LNCAP (cell line): ENCODE data around the gene DCAF6.

Source experiments
- TF ChIP-seq, protein P1 (sequence below): fragments of 450-650 bp; IDR thresholded peaks from 2 replicates; pipeline ENCODE4 v1.5.1; 2017; ENCODE audit warnings: mild to moderate bottlenecking

Gene DCAF6

DNA sequence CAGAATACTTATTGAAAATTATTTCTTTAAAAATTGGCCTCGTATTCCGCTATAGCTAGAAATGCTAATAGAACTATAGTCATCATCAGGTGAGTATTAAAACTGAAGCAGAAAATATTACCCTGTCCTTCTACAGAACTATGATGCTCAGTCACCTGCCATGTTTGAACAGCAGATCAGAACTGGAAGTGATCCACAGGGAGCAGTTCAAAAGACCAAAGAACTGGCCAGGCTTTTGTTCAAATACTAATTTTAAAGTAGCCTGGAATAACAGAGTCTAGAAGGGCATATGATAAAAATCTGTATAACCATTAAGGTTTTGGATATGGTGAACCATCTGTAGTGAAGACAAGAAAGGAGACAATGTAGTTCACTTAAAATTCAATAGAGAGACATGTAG lies 105.9 kb downstream of the DCAF6 start:
- TF ChIP-seq, protein P1, sequence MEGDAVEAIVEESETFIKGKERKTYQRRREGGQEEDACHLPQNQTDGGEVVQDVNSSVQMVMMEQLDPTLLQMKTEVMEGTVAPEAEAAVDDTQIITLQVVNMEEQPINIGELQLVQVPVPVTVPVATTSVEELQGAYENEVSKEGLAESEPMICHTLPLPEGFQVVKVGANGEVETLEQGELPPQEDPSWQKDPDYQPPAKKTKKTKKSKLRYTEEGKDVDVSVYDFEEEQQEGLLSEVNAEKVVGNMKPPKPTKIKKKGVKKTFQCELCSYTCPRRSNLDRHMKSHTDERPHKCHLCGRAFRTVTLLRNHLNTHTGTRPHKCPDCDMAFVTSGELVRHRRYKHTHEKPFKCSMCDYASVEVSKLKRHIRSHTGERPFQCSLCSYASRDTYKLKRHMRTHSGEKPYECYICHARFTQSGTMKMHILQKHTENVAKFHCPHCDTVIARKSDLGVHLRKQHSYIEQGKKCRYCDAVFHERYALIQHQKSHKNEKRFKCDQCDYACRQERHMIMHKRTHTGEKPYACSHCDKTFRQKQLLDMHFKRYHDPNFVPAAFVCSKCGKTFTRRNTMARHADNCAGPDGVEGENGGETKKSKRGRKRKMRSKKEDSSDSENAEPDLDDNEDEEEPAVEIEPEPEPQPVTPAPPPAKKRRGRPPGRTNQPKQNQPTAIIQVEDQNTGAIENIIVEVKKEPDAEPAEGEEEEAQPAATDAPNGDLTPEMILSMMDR: no peak

DNA sequence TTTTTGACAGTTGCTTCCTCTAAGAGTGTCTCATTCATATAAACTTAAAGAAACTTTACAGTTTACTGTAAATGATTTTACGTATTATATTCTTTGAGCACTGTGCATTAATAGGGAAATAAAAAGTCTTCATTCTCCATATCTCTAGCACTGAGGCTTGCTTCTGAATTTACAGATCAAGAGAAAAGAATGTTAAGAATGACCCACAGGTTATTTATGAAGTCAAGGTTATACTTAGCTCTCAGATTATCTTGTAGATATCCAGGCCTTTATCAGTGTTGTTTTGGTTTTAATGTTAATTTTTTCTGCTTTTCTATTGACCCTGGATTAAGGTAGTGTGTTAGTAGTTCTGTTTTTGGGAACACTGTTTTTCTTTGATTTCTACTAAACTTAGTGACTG lies 108.8 kb downstream of the DCAF6 start:
- TF ChIP-seq, protein P1: no peak

DNA sequence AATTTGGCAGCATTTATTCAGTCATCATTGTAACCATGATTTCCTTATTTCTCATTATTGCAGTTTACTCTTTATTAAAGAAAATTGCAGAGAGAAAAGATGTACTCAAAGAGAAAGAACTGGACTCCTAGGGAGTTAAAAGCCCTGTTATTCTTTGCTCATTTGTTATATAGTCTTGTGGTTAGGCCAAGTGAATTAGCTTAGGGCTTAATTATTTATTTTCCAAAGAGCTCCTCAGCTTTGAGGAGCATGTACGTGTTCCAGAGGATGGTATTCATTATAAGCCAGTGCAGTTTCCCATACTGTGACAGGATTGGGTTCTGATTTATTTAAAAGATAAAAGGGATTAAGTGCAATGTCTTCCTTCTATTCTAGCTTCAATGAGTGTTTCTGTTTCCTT lies 113.8 kb downstream of the DCAF6 start:
- TF ChIP-seq, protein P1: no peak

DNA sequence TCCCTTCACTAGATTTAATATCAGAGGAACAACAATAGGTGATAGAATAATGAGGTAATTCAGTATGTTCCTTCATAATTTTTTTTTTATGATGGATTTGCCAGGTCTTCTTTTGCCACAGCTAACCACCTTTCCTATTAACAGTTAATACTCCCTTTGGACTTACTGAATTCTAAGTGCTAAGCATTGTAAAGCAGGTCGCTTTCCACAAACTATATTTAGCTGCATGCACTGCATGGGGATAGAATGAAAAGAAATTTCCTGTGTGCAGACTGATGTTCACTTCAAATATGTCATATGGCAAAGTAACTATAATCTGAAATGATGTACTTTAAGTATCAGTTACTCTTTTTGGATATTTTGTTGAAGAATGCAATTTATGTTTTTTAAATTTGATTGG lies 114.4 kb downstream of the DCAF6 start:
- TF ChIP-seq, protein P1: no peak

DNA sequence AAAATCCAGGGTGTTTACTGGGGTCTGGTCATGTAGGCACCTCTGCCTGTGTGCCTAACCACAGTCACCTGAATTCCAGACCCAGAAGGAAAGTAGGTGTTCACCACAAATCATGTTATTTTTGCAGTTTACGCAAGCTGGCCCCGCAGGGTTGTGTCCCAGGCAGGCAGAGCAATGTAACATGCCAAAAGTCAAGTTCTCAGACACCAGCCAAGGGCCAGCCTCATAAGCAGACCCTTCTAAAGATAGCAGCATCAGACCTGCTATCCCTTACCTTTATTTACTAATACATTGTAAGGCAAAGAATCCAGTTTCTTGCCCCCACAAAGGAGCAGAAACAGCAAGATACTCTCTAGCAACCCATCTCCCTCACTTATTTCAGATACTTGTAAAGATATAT lies 117.2 kb downstream of the DCAF6 start:
- TF ChIP-seq, protein P1: no peak

DNA sequence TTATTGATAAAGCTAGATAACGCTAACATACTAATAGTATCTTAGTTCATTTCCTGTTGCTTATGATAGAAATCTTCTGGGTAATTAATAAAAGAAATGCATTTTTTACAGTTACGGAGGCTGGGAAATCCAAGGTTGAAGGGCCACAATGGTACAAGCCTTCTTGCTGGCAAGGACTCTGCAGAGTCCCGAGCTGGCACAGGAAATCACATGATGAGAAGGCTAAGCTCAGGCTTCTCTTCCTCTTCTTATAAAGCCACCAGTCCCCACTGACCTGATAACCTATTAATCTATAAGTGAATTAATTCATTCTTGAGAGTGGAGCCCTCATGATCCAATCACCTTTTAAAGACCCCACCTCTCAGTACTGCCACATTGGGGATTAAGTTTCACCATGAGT lies 117.6 kb downstream of the DCAF6 start:
- TF ChIP-seq, protein P1: no peak

DNA sequence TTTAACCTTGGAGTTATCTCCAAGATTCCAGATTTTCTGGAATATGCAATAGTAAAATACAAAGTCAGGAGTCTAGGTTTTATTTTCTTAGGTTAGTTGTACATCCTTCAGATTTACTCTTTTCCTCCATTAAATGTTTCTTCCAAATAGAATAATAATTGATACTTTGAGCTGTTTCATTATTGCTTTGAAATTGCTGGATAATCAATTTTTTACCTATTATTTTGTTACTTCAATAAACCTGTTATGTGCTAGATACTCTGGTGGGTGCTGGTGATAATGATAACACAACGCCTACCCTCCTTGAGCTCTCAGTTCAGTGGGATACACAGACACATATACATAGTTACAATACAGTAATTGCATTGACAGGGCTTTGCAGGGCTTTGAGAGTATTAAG lies 120.9 kb downstream of the DCAF6 start:
- TF ChIP-seq, protein P1: no peak

DNA sequence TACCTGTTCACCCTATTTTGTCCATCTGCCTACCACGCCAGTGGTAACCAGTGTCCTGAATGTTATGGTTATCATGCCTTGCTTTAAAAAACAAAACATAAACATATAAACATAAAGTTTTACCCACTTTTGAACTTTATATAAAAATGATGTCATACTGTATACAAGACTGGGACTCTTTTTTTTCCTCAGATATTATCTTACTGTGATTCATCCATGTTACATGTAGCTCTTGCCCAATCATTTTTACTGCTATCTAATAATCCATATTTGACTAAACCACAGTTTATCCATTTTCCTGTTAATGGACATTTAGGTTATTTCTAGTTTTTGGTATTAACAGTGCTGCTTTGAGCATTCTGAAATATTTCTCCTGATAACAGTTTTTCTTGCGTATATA lies 121.4 kb downstream of the DCAF6 start:
- TF ChIP-seq, protein P1: no peak
